Skeletal muscle tissue (tissue), 4 donors: ENCODE data around the gene AMER1. TPM values are rescaled to one million over a fixed set of nuclear protein-coding genes. Genes with fewer than 3 reads are reported as not detected.

ENCODE experiments used
- H3K27ac ChIP-seq: one replicate; pipeline ENCODE4 v1.7.0; 2013; ENCODE audit warnings: mild to moderate bottlenecking, low read depth, low read length, inconsistent platforms
- H3K27me3 ChIP-seq, 3 donors: one replicate each; pipeline ENCODE4 v1.7.0; 2013; ENCODE audit warnings: low read length in 3 of 3; ENCODE audit not compliant: control insufficient read depth in 3 of 3, insufficient read depth in 3 of 3
- H3K36me3 ChIP-seq, 3 donors: one replicate each; pipeline ENCODE4 v1.7.0; 2013; ENCODE audit warnings: low read length in 3 of 3; ENCODE audit not compliant: control insufficient read depth in 3 of 3, insufficient read depth in 3 of 3
- H3K4me1 ChIP-seq, 3 donors: one replicate each; pipeline ENCODE4 v1.7.0; 2013; ENCODE audit warnings: low read length in 3 of 3, mild to moderate bottlenecking in 3 of 3; ENCODE audit not compliant: control insufficient read depth in 3 of 3, insufficient read depth in 3 of 3
- H3K4me3 ChIP-seq, 3 donors: one replicate each; pipeline ENCODE4 v1.7.0; 2013; ENCODE audit warnings: low read length in 3 of 3
- H3K9ac ChIP-seq, 3 donors: one replicate each; pipeline ENCODE4 v1.7.0; 2013; ENCODE audit warnings: low read length in 3 of 3, mild to moderate bottlenecking in 3 of 3, moderate library complexity in 2 of 3, low read depth in 1 of 3
- H3K9me3 ChIP-seq, 3 donors: one replicate each; pipeline ENCODE4 v1.7.0; 2013; ENCODE audit warnings: low read length in 3 of 3; ENCODE audit not compliant: control insufficient read depth in 3 of 3
- total RNA-seq: library from RNA; depleted of rRNA; stranded (reverse); fragments of >200 nt; gene quantifications from one replicate; pipeline ENCODE4 v1.2.3, GENCODE V29; 2014
- donor health status: Osteomylitis.

Gene AMER1
- total RNA-seq, 1 donor from 2014 or later = 5.7 TPM

DNA sequence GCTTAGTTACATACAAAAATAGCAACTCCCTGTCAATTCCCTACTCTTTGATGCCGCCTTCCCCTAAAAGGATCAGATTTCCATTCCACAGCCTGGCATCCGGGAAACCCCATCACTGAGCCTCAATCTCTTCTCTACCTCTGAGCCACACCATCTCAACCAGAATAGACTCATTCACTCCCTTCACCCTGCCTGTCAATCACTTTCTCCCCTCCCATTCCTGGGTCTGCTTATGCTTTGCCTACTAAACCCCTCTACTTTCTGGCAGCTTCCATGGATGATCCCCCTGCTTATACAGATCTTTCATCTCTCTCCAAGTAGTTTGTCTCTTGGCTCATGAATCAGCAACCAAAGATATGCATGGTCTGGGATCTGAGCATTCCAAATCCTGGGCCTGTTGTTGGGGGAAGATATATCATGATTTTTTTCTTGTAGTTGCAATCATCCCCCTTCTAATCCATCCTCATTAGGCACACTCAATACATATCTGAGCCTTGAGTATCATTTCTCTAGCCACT lies 2.6 kb downstream of the AMER1 start:
- Histone ChIP-seq H3K9ac (no peak overlapping the region), H3K27me3 (peaks cover 0 to 3% (median 0%) of the 10 kb centered on the region in 3 donors), H3K9me3 (no peaks in the 10 kb centered on the region), H3K4me3 (no peak overlapping the region), H3K4me1 (peaks cover 20 to 54% (median 42%) of the 10 kb centered on the region in 3 donors), H3K36me3 (no peaks in the 10 kb centered on the region), H3K27ac (no peak overlapping the region)

DNA sequence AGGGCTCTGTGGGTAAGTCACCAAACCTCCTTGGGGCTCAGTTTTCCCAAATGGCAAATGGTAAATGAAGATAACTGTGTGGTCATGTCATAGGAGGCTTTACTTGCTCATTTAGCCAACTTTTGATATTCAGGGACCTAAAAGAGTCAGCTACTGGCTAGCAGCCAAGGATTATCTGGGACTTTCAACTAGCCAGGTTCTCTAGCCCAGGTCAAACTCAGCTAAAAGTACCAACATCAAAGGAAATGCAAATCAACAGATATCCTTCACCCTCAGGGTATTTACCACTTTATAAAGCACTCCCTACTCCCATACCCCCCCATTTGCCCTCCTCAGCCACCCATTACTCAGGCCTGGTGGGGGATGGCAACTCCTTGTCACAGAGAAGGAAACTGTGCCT lies 7.5 kb downstream of the AMER1 start:
- H3K9me3 ChIP-seq = no peaks in the 10 kb centered on the region

GRCh38 chrX:64196606-64197005 lies 8.9 kb downstream of the AMER1 start:
- Histone ChIP-seq H3K27me3 (peaks cover 0 to 3% (median 0%) of the 10 kb centered on the region in 3 donors), H3K36me3 (peaks cover 8 to 11% (median 9%) of the 10 kb centered on the region in 3 donors), H3K9me3 (no peaks in the 10 kb centered on the region), H3K4me3 (no peak overlapping the region), H3K27ac (no peak overlapping the region), H3K4me1 (peaks cover 19 to 40% (median 39%) of the 10 kb centered on the region in 3 donors), H3K9ac (no peak overlapping the region)

More for the DNA sequence above, 7.5 kb downstream of the AMER1 start:
- no peak overlapping the region for H3K4me3 ChIP-seq
- no peaks in the 10 kb centered on the region for H3K36me3 ChIP-seq
- H3K27ac ChIP-seq = no peak overlapping the region
- H3K9ac ChIP-seq = no peak overlapping the region
- peaks cover 0 to 3% (median 0%) of the 10 kb centered on the region in 3 donors for H3K27me3 ChIP-seq
- H3K4me1 ChIP-seq = peaks cover 19 to 50% (median 47%) of the 10 kb centered on the region in 3 donors

DNA sequence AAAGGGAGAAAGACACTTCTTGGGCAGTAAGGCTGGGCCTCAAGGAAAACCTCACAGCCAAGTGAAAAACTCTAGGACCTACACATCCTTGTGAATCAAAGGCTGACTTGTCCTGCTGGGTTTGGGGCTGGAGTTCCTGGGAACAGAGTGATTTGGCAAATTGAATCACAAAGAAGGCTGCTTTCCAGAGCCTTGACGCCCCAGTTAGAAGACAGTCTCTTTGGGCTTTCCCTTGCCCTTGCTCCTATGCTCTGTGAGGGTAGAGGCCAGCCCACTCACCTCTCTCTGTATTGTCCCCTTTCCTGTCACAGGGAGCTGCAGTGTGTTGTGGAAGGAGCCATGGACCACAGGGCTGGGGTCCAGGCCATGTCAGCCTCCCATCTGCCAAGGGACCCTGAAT lies 9.6 kb downstream of the AMER1 start:
- H3K4me1 ChIP-seq = peaks cover 19 to 38% (median 35%) of the 10 kb centered on the region in 3 donors
- no peak overlapping the region for H3K9ac ChIP-seq
- H3K4me3 ChIP-seq = no peak overlapping the region
- no peak overlapping the region for H3K27ac ChIP-seq
- H3K9me3 ChIP-seq = no peaks in the 10 kb centered on the region
- H3K36me3 ChIP-seq = peaks cover 9 to 17% (median 10%) of the 10 kb centered on the region in 3 donors
- H3K27me3 ChIP-seq = peaks cover 0 to 3% (median 0%) of the 10 kb centered on the region in 3 donors

- H3K4me1 ChIP-seq = peaks cover 13 to 26% (median 25%) of the 10 kb centered on the region in 3 donors
- no peaks in the 10 kb centered on the region for H3K9me3 ChIP-seq
- no peak overlapping the region for H3K4me3 ChIP-seq
- peaks cover 9 to 22% (median 17%) of the 10 kb centered on the region in 3 donors for H3K36me3 ChIP-seq
- no peak overlapping the region for H3K9ac ChIP-seq
- no peaks in the 10 kb centered on the region for H3K27me3 ChIP-seq
- H3K27ac ChIP-seq = no peak overlapping the region
Measured at GRCh38 chrX:64192673-64193072, 12.8 kb downstream of the AMER1 start.

- H3K4me1 ChIP-seq = peaks cover 13 to 23% (median 20%) of the 10 kb centered on the region in 3 donors
- H3K27me3 ChIP-seq = no peaks in the 10 kb centered on the region
- H3K4me3 ChIP-seq = no peak overlapping the region
- no peak overlapping the region for H3K27ac ChIP-seq
- H3K36me3 ChIP-seq = peaks cover 9 to 22% (median 17%) of the 10 kb centered on the region in 3 donors
- no peaks in the 10 kb centered on the region for H3K9me3 ChIP-seq
- no peak overlapping the region for H3K9ac ChIP-seq
Measured at GRCh38 chrX:64192040-64192439, 13.5 kb downstream of the AMER1 start.

DNA sequence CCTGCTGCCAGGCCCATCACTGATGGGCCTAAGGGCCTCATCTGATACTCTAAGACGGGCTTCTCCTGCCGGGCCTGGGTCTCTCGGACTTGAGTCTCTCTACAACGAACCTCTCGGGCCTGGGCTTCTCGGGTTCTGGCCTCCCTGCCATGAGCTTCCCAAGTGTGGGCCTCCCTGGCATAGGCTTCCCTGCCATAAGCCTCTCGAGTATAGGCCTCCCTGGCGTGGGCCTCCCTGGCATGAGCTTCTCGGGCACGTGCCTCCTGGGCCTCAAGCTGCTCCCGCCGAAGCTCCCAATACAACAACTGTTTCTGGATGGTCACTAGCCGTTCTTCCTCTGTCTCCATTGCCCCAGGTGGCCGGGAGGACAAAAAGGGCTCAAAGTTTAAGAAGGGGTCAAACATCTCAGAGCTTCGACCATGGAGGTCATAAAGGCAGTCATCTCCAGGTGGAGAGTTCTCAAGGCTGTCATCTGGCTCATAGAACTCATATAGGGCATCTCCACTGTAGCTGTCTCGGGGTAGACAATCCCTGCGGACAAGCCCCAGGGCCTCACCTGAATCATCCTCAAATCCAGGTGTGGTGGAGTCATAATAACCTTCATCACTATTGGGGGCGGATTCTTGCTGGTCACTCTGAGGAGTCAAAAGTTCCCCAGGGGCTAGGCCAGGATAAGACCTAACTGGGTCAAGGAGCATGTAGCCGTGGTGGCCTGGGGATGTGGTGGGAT lies 14.1 kb downstream of the AMER1 start:
- Histone ChIP-seq H3K4me3 (no peak overlapping the region), H3K27ac (no peak overlapping the region), H3K36me3 (peaks cover 9 to 22% (median 17%) of the 10 kb centered on the region in 3 donors), H3K9ac (no peak overlapping the region), H3K27me3 (no peaks in the 10 kb centered on the region), H3K9me3 (no peaks in the 10 kb centered on the region), H3K4me1 (peaks cover 7 to 17% (median 14%) of the 10 kb centered on the region in 3 donors)

DNA sequence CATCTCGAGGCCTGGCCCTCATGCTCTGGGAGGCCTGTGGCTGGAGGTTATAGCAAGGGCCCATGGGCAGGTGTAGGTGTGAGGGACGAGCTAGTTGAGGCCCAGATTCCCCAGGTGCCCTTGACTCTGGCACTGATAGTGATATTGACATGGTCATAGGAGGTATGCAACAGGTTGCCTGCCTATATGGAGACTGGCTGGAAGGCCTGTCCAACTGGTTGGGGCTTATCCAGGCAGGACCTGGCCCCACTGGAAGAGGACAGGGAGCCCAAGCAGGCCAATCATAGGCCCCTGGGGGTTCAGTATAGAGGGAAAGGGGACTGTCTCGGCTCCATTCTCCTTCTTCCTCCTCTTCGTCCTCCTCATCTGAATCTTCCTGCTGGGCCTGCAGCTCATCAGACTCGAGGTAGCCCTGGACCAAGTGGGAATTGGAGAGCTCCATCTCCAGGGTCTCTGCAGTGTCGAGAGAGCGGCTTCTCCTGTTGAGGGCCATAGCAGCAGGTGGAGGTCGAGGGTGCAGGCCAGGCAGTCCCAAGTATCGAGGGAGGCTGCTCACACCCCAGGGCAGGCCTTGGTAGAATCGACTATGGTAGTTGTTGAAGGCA lies 15.3 kb downstream of the AMER1 start:
- H3K4me3 ChIP-seq = no peak overlapping the region
- no peak overlapping the region for H3K9ac ChIP-seq
- H3K9me3 ChIP-seq = no peaks in the 10 kb centered on the region
- H3K4me1 ChIP-seq = peaks cover 0 to 7% (median 2%) of the 10 kb centered on the region in 3 donors
- no peaks in the 10 kb centered on the region for H3K27me3 ChIP-seq
- H3K36me3 ChIP-seq = peaks cover 9 to 22% (median 17%) of the 10 kb centered on the region in 3 donors
- H3K27ac ChIP-seq = no peak overlapping the region

DNA sequence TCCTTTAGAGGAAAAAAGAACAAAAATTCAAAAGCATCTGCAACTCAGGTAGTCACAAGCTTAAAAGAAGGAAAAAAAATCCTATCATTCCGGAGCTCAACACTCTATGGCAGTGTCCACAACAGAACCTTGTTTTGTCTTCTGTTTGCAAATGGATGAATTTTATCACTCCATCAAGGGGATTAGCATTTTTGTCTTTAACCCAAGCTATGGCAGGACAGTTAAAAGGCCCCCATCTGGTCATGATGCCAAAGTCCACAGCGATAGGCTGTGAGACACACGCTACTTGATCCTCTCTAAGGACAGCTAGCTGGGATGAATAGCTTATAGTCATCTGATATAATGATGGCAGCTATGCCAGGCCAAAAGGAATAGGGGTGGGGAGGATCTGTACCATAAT lies 16.6 kb downstream of the AMER1 start:
- no peak overlapping the region for H3K27ac ChIP-seq
- H3K4me3 ChIP-seq = no peak overlapping the region
- peaks cover 5 to 13% (median 12%) of the 10 kb centered on the region in 3 donors for H3K4me1 ChIP-seq
- no peaks in the 10 kb centered on the region for H3K9me3 ChIP-seq
- no peak overlapping the region for H3K9ac ChIP-seq
- H3K27me3 ChIP-seq = no peaks in the 10 kb centered on the region
- H3K36me3 ChIP-seq = peaks cover 9 to 22% (median 17%) of the 10 kb centered on the region in 3 donors

DNA sequence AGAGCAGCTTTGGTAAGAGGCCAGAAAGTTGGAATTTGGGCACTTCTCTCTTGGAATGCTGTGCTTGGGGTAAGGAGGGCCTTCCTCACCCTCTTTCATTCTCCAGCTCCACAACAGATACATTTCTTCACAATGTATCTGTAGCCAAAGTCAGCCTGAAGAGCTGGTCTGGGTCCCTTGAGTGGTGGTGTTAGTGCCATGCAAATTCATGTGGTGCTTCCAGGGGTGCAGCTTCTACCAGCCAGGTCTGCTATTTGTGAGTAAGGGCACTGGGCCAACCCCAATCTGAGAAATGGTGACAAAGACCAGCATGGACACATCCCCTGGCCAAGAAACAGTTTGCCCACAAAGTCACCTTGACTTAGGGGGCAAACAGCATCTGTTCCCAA lies 17.8 kb downstream of the AMER1 start:
- H3K9me3 ChIP-seq = no peaks in the 10 kb centered on the region
- H3K27ac ChIP-seq = no peak overlapping the region
- peaks cover 7 to 22% (median 15%) of the 10 kb centered on the region in 3 donors for H3K36me3 ChIP-seq

More for the DNA sequence above, 17.8 kb downstream of the AMER1 start:
- no peak overlapping the region for H3K9ac ChIP-seq
- no peak overlapping the region for H3K4me3 ChIP-seq
- peaks cover 6 to 13% (median 12%) of the 10 kb centered on the region in 3 donors for H3K4me1 ChIP-seq
- H3K27me3 ChIP-seq = no peaks in the 10 kb centered on the region
